Measurements from ENCODE around the gene KCTD7.
"Not testable (repeated sequence)": the region's sequence is repeated elsewhere in the genome, so short reads cannot be mapped to it uniquely, and the experiment has no call there.

KCTD7 gene

GRCh38 chr7:66640802-66641525, 12.3 kb downstream of the KCTD7 start:
- TF ChIP-seq CTCF (IDR thresholded peaks at IDR 0.05; ENCODE audit: borderline replicate concordance, insufficient read depth, low read depth, low read length), result no peak
- no peak overlapping the region for H3K4me3 ChIP-seq (ENCODE audit: low read depth, low read length)

GRCh38 chr7:66641526-66641871, 12.8 kb downstream of the KCTD7 start:
- TF ChIP-seq CTCF (IDR thresholded peaks at IDR 0.05; ENCODE audit: borderline replicate concordance, insufficient read depth, low read depth, low read length), result no peak
- no peak overlapping the region for H3K4me3 ChIP-seq (ENCODE audit: low read depth, low read length)

- TF ChIP-seq CTCF (IDR thresholded peaks at IDR 0.05; ENCODE audit: borderline replicate concordance, insufficient read depth, low read depth, low read length), result no peak
Observed at GRCh38 chr7:66642186-66642585, 13.5 kb downstream of the KCTD7 start.

GRCh38 chr7:66642932-66643331, 14.3 kb downstream of the KCTD7 start:
- no peak for TF ChIP-seq CTCF (IDR thresholded peaks at IDR 0.05; ENCODE audit: borderline replicate concordance, insufficient read depth, low read depth, low read length)

More at GRCh38 chr7:66642186-66642585, 13.5 kb downstream of the KCTD7 start:
- no peak overlapping the region for H3K4me3 ChIP-seq (ENCODE audit: low read depth, low read length)

GRCh38 chr7:66643395-66643794, 14.7 kb downstream of the KCTD7 start:
- no peak overlapping the region for H3K4me3 ChIP-seq (ENCODE audit: low read depth, low read length)
- TF ChIP-seq CTCF (IDR thresholded peaks at IDR 0.05; ENCODE audit: borderline replicate concordance, insufficient read depth, low read depth, low read length), result no peak

More at GRCh38 chr7:66642932-66643331, 14.3 kb downstream of the KCTD7 start:
- H3K4me3 ChIP-seq (ENCODE audit: low read depth, low read length), result no peak overlapping the region

GRCh38 chr7:66651026-66651425, 22.3 kb downstream of the KCTD7 start:
- H3K4me3 ChIP-seq (ENCODE audit: low read depth, low read length), result not testable (repeated sequence)

GRCh38 chr7:66653719-66654274, 25.1 kb downstream of the KCTD7 start:
- 0 out of 2 replicates have a peak, but pooled peaks have one; percentile 13 for TF ChIP-seq CTCF (IDR thresholded peaks at IDR 0.05; ENCODE audit: borderline replicate concordance, insufficient read depth, low read depth, low read length)
- H3K4me3 ChIP-seq (ENCODE audit: low read depth, low read length), result peak overlapping the region; percentile 88

All from GM12875 (cell line).